ENCODE results near the gene NOC2L. TPM values are rescaled to one million over a fixed set of nuclear protein-coding genes. Genes with fewer than 3 reads are reported as not detected.

The NOC2L gene
- total and polyA plus RNA-seq, 9 of the 15 experiments (the other 6 are each of a cell fraction or from before 2014, with no cell fraction given), result 4.0 to 410 (median 200) TPM

DNA sequence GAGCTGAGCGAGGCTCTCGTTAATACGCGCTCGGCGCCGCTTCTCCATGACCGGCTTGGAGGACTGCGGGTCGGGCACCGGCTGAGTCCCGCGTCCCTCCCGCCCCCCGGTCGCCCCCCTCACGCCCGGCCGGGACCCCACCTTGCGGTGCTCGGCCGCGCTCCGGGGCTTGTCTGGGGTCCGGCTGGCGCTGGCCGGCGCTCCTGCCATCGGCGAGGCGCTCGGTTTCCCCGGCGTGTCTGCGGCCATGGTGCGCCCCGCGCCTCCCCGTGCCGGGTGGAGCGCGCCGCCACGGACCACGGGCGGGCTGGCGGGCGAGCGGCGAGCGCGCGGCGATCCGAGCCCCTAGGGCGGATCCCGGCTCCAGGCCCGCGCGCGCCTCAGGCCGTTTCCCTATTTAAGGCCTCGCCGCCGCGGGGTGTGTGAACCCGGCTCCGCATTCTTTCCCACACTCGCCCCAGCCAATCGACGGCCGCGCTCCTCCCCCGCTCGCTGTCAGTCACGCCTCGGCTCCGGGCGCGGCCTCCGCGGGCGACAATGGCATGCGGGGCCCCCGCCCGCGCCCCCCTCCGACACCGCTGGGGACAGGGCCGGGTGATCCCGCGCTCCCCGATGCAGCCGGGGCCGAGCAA lies 40.8 kb upstream of the NOC2L start, which contains the start of gene HES4 (continued):
- TF ChIP-seq PRDM10 (IDR thresholded peaks at IDR 0.05; ENCODE audit: partially characterized antibody) (no peak), ZNF280B (CRISPR knock-in tag; IDR thresholded peaks at IDR 0.05) (no peak), RBBP5 (IDR thresholded peaks at IDR 0.05; ENCODE audit: borderline replicate concordance, insufficient read depth, low read length, poor library complexity, severe bottlenecking) (no peak), ZBTB43 (CRISPR knock-in tag; IDR thresholded peaks at IDR 0.05) (no peak), FOS (IDR thresholded peaks at IDR 0.05; ENCODE audit: extremely low read depth, insufficient read length) (no peak), ZNF134 (CRISPR knock-in tag; conservative IDR thresholded peaks at IDR 0.05) (no peak), LCOR (CRISPR knock-in tag; IDR thresholded peaks at IDR 0.05) (no peak), ZNF699 (CRISPR knock-in tag; IDR thresholded peaks at IDR 0.05; ENCODE audit: insufficient replicate concordance) (no peak), ZNF695 (CRISPR knock-in tag; IDR thresholded peaks at IDR 0.05) (no peak), SP1 (CRISPR knock-in tag; IDR thresholded peaks at IDR 0.05) (no peak), SPI1 (IDR thresholded peaks at IDR 0.05; ENCODE audit: borderline replicate concordance, low read depth, low read length) (no peak), ADNP (tag; IDR thresholded peaks at IDR 0.05) (no peak), SNIP1 (IDR thresholded peaks at IDR 0.05; ENCODE audit: low read depth) (no peak), GABPB2 (CRISPR knock-in tag; conservative IDR thresholded peaks at IDR 0.05) (no peak), RHOXF2B (CRISPR knock-in tag; conservative IDR thresholded peaks at IDR 0.05) (no peak), TCFL5 (CRISPR knock-in tag; conservative IDR thresholded peaks at IDR 0.05) (no peak), STAT5B (CRISPR knock-in tag; IDR thresholded peaks at IDR 0.05) (no peak), NFATC3 (IDR thresholded peaks at IDR 0.05) (no peak), BRD9 (IDR thresholded peaks at IDR 0.05; ENCODE audit: low read depth, partially characterized antibody) (no peak), TAF9B (IDR thresholded peaks at IDR 0.05; ENCODE audit: partially characterized antibody) (no peak), PHF8 (IDR thresholded peaks at IDR 0.05; ENCODE audit: borderline replicate concordance, low read length) (0 out of 2 replicates have a peak, but pooled peaks have one; percentile 15), RAD51 (IDR thresholded peaks at IDR 0.05; ENCODE audit: borderline replicate concordance, low read depth) (no peak), HLTF (IDR thresholded peaks at IDR 0.05) (no peak)
- TF ChIP-seq, protein P1, sequence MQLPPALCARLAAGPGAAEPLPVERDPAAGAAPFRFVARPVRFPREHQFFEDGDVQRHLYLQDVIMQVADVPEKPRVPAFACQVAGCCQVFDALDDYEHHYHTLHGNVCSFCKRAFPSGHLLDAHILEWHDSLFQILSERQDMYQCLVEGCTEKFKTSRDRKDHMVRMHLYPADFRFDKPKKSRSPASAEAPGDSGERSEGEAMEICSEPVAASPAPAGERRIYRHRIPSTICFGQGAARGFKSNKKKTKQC (CRISPR knock-in tag; IDR thresholded peaks at IDR 0.05), result no peak
